Limb (tissue), 2 donors: ENCODE measurements around the gene DDX39A.
"Not testable (repeated sequence)": the region's sequence is repeated elsewhere in the genome, so short reads cannot be mapped to it uniquely, and the experiment has no call there.

ENCODE experiments used
- DNase-seq, 2 donors: peaks; one replicate each; pipeline ENCODE4 v3.0.0-alpha.2; 2016; ENCODE audit errors: extremely low spot score in 2 of 2

DDX39A gene

GRCh38 chr19:14409146-14410023, 9.8 kb downstream of the DDX39A start:
- no peak for DNase-seq

GRCh38 chr19:14408491-14409145, 10.5 kb downstream of the DDX39A start:
- no peak for DNase-seq

DNA sequence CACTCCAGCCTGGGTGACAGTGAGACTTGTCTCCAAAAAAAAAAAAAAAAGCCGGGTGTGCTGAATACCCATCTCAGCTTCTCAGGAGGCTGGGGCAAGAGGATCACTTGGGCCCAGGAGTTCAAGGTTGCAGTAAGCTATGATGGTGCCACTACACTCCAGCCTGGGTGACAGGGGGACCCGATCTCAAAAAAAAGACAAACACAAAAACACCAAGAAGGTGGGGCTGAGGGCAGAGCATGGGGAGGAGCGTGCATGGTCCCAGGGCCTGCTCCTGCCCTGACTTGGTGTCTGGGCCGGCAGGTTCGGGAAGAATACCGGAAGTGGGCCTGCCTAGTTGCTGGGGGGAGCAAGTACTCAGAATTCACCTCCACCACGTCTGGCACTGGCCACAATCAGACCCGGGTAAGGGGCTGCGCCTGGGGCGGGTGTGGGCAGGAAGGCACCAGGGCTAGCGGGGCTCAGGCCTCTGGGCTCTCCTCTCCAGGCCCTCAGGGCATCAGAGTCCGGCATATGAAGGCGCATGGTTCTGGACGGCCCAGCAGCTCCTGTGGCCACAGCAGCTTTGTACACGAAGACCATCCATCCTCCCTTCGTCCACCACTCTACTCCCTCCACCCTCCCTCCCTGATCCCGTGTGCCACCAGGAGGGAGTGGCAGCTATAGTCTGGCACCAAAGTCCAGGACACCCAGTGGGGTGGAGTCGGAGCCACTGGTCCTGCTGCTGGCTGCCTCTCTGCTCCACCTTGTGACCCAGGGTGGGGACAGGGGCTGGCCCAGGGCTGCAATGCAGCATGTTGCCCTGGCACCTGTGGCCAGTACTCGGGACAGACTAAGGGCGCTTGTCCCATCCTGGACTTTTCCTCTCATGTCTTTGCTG, 11.3 kb downstream of the DDX39A start:
- no peak for DNase-seq

DNA sequence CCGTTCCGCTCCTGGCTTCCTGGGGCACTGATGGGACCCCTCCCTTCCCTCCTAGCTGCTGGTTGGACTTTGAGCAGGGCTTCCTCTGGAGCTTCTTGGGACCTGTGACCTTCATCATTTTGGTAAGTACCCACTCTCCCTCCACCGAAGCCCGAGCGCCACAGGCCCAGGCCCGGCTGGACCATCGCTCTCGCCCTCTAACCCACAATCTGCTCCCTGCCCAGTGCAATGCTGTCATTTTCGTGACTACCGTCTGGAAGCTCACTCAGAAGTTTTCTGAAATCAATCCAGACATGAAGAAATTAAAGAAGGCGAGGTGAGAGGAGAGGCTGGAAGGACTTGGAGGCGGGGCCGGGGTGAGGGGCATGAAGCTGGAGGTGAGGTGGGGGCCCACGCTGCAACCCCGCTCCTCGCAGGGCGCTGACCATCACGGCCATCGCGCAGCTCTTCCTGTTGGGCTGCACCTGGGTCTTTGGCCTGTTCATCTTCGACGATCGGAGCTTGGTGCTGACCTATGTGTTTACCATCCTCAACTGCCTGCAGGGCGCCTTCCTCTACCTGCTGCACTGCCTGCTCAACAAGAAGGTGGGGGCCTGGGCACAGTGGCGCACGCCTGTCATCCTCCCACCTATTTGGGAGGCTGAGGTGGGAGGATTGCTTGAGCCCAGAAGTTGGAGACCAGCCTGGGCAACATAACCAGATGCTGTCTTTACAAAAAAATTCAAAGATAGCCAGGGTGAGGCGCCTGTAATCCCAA, 12.3 kb downstream of the DDX39A start:
- DNase-seq, result no peak

DNA sequence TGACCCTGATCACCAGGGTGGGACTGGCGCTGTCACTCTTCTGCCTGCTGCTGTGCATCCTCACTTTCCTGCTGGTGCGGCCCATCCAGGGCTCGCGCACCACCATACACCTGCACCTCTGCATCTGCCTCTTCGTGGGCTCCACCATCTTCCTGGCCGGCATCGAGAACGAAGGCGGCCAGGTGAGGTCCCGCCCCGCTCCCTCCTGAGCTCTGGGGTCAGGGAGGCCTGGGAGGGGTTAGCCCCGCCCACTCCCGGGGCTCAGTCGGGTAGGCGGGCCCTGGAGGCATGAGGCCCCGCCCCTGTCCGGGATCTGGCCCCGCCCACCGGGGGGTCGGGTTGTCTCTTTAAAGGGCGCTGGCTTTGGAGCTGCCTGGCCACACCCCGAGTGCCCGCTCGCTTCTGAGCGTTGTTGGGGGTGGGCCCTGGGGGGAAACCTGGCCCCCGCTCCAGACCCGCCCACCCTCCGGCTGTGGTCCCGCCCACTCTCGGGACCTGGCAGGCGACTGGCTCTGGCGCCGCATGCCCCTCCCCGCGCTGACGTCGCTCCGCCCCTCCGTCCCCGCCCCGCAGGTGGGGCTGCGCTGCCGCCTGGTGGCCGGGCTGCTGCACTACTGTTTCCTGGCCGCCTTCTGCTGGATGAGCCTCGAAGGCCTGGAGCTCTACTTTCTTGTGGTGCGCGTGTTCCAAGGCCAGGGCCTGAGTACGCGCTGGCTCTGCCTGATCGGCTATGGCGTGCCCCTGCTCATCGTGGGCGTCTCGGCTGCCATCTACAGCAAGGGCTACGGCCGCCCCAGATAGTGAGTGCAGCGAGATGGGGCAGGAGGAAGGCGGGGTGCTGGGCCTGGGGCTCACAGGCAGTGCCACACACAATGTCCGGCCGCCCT, 13.1 kb downstream of the DDX39A start:
- DNase-seq, result peak; percentile 75 to 97

- DNase-seq, result no peak
Observed at GRCh38 chr19:14405380-14405757, 13.8 kb downstream of the DDX39A start.

DNA sequence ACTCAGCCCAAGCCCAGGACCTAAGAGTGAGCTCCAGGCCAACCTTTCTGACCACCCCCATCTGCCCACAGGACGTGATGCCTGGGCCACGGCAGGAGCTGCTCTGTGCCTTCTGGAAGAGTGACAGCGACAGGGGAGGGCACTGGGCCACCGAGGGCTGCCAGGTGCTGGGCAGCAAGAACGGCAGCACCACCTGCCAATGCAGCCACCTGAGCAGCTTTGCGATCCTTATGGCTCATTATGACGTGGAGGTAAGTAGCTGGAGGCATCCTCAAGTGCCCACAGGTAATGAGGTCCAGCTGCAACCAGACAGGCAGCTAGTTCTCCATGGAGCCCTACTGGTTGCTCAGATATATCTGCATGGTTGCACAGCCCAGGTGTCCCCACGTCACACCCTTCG, 14.8 kb downstream of the DDX39A start:
- DNase-seq, result no peak

DNA sequence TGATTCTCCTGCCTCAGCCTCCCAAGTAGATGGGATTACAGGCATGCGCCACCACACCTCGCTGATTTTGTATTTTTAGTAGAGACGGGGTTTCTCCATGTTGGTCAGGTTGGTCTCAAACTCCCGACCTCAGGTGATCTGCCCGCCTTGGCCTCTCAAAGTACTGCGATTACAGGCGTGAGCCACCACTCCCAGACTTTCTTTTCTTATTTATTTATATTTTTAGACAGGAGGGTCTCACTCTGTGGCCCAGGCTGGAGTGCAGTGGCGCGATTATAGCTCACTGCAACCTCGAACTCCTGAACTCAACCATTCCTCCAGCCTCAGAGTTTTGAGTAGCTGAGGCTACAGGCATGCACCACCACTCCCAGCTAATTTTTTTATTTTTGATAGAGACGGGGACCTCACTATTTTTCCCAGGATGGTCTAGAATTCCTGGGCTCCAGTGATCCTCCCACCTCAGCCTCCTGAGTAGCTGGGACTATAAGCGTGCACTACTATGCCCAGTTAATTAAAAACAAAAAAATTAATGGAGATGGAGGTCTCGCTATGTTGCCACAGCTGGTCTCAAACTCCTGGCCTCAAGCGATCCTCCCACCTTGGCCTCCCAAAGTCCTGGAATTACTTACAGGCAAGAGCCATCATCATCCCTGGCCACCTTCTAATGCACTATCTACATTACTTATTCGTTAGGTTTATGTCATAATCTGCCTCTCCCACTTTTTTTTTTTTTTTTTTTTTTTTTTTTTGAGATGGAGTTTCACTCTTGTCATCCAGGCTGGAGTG, 15.8 kb downstream of the DDX39A start:
- DNase-seq, result not testable (repeated sequence)

- no peak for DNase-seq
Observed at GRCh38 chr19:14402332-14403144, 16.6 kb downstream of the DDX39A start.

GRCh38 chr19:14401468-14402195, 17.5 kb downstream of the DDX39A start:
- no peak for DNase-seq

DNA sequence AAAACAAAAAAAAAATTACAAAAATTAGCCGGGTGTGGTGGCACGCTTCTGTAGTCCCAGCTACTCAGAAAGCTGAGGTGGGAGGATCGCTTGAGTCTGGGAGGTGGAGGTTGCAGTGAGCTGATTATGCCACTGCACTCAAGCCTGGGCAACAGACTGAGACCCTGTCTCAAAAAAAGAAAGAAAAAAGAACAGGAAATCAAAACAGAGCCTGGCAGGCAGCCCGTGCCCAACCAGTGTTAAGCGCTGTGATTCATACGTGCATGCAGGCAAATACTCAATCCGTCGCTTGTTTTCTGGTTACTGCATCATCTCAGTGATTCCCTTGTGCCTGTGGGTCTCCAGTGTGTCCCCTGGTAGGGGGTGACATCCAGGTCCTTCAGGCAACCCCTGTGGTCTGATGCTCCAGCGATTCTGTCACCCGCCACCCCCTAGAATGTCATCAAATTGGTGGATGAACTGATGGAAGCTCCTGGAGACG, 18.1 kb downstream of the DDX39A start:
- no peak for DNase-seq

DNA sequence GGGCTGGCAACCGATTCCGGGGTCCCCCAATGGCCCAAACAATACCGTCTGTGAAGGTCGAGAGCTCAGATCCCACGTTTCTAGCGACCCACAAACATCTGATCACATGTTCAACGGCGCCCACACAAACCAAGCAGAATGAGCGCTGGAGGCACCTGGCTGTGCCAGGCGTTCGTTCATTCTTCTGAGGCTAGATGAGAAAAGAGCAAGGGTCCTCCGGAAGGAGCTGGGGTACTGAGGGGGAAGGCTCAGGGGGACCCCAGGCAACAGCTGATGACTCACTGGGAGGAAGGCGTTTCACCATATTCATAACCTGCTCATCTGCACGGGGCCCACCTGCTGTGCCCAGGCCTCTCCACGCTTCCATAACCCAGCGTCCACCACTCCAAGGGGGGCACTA, 22.0 kb downstream of the DDX39A start:
- DNase-seq, result not testable (repeated sequence)

DNA sequence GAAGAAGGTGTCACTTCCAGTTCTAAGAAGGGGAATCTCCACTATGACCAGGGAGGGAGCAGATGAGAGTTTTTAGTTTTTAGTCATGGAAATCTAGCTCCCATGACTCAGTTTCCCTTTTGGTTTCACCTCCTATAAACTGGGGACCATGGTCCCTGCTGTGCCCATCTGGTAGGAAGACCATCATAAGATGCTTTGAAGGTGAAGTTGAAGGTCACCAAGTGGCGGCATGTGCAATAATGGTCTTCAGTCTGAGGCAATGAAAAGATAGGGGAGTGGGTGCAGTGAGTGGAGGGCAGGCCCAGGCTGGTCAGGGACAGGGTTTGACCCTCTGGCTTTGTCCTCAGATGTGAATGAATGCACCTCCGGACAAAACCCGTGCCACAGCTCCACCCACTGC, 22.4 kb downstream of the DDX39A start:
- not testable (repeated sequence) for DNase-seq

DNA sequence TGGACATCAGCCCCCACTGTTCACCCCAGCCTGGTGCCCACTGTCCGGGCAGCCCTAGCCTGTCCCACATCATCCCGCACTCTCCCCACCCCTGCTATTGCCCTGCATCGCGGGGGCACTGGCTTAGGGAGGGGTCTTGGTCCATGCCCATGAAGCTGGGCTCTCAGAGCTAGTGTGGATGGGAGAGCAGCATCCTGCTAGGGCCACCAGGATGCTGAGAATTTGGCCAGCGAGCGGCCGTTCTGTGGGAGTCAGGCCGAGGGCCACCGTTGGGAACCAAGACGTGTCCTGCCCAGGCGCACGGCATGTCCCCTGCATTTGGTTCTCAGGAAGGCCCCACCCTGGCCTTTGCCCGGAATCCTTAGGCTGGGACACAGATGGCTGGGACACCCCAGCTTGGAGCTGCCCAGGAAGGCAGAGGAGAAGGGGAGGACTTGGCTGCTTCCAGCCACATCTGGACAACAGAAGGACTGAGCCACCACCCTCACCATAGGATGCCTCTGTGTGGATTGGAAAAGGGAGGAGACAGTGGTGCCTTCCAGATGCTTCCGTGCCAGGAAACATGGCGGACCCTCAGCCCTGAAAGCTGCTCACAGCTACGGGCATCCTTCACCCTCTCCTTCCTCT, 23.3 kb downstream of the DDX39A start:
- no peak for DNase-seq

DNA sequence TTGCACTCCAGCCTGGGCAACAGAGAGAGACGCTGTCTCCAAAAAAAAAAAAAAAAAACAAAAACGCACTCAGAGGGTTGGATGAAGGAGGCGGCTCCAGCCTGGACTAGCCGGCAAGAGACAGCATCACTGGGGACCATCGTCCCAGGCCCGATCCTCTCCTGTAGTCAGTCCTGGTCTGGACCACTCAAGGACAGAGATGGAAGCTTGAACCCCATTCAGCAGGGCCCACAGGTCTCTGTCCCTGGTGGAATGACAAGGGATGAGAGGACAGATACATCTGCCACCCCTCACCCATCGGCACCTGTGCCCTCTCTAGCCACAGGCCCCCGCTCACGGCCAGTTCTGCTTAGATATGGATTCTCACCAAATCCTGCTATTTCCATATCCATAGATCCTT, 23.9 kb downstream of the DDX39A start:
- DNase-seq, result no peak

DNA sequence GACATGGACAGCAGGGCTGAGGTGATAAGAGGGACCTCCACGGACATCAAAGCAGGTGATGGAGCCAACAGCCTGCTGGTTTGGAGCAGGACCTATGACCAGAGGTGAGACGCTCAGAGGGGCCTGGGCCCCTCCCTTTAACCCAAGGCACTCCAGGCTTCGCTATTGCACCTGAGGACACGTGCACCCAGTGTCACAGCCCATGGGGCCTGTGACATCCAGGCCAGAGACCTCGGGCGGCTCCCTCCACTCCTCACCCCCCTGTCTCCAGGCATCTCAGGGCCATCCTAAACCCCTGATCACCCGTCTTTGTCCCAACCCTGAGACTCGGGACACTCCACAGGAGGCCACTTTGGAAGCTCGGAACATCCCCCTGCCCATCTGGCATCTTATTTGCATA, 25.0 kb downstream of the DDX39A start:
- no peak for DNase-seq

DNA sequence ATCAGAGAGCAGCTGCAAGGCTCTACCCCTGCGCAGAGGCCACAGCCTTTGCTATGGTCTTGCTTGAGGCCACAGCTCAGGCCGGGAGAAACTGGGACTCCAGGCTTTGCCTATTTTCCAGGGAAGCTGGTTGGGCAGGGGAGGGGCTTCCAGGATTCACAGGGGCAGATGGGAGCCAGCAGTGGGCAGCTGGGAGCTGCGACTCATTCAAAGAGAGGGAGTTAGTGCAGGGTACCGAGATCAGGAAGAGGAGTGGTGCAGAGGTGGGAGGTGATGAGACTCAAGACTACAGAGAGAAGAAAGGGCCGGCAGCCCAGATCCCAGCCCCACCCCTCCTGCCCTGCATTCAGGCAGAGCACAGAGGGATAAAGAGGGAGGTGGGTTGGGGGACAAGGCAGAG, 25.8 kb downstream of the DDX39A start:
- no peak for DNase-seq
